Measurements from ENCODE around the gene BUD13.
A peak's percentile ranks its signal among the peaks of the same experiment; 100 is the strongest.

Gene BUD13

DNA sequence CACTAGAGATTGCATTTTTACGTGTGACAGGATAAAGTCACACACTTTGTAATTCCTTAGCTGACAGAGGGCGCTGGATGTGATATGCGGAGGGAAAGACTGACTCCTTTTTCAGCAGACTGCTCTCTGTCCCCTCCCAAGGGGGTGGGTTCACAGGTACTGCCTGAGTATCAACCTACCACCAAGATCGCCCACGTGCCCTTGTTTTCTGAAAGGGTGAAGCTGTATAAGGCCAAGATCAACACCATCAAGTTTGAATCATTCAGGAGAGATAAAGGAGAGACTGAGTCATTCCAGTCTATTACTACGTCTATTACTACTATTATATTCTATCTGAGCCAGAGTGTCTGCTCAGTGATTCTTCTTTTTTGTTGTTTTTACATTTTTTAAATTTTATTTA, 30.7 kb downstream of the BUD13 start:
- DNase-seq: no peak

- DNase-seq: no peak
These were observed 32.0 kb downstream of the BUD13 start for GRCh38 chr11:116740741-116741140.

DNA sequence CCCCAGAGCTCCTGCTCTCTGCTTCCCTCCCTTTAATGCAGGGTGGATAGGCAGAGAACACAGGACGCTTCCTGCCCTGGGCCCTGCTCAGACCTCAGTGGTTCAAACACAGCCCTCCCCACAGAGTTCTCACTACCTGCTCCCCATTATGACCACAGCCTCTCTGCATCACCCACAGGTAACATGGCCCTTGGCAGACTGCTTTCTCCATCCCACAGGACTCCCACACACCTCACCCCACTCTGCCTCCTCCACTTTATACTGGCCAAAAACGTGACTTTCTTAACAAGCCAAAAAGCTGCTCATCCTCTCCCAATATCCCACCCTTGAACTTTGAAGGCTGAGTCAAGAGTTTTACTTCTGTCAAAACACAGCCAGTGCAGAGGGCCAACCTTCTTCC, 33.8 kb downstream of the BUD13 start:
- DNase-seq: no peak

DNA sequence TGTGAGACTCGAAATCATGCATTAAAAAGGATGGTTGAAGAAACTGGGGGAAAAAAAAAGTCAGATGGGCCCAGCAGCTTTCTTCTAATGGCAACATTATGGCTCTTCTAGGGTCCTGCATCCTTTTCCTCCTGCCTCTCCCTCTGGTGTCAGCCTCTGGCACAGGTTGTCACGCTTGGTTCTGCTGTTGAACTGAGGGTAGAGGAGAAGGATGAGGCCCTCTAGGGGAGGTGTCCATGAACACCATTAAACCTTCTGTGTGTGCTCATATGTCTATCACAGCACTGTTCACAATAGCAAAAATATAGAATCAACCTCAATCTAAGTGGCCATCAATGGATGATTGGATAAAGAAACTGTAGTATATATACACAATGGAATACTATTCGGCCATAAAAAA, 36.0 kb downstream of the BUD13 start:
- DNase-seq: no peak

DNA sequence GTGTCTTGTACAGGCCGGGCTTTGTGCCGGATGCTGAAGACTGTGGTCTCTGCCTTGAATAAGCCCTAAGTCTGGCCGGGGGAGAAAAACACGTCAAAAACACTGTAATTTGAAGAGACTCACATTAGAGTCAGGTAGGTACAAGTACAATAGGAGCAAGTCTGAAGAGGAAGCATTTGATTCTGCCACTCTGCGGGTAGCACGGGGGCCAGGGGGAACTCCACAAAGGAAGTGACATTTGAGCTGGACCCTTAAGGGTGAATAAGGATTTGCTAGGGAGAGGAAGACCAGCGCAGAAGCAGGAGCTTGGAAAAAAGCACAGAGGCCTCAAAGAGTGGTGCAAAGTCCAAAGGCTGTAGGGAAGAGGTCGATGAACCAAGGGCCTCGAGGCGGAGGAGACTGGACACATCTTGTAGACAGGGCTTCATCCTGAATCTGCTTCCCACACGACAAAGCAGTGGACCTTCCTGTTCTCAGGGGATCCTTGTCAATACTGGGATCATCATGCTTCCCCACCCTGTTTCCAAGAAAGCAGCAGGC, 38.7 kb downstream of the BUD13 start:
- no peak for DNase-seq

GRCh38 chr11:116733043-116733755, 39.6 kb downstream of the BUD13 start:
- DNase-seq: no peak

GRCh38 chr11:116732271-116733042, 40.3 kb downstream of the BUD13 start:
- peak; percentile 90 for DNase-seq

DNA sequence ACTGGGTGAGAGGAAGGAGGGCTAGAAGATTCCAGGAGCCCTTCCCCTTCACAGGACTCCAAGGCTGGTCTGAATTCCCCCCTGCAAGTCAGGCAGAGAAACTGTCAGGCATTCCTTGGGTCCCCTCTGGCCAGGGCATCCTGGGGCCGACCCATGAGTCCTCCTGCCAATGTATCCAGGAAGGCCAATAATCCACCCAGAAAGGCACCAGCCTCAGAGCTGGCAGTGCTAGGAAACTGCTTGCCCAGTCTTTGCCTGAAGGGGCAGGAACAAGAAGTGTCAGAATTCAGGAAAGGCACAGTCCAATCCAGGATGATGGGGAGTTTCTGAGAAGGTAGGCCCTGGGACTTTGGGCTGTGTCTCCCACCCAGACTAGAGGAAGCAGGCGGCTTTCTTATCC, 41.0 kb downstream of the BUD13 start:
- no peak for DNase-seq

DNA sequence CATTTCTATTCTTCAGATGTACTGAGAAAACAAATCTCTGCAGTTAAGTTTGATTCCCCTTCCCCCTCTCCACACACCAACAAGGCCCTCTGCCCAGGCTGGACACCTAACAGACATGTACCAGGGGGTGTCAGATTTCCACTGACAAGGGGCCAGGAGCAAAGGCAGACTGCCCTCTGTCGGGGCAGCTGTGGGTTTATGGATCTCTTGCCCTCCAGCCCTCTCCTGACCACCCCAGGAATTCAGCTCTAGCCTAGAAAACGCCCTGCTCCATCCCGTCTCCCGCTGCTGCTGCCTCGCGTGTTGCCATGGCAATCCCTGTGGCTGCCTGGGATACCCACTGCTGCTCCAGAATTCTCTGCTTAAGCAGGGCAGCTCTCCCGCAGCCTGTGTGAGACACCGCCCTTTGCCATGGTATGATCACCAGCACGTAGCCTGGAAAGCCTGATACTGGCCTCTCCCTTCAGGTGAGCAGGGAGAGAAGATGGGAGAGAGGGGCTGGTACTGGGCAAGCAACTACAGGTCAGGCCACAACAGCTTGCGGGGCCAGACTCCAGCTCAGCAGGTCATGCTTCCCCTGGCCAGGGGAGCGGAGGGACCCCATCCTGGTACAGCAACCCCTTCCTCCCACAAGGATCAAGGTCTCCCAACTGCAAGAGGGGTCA, 41.6 kb downstream of the BUD13 start:
- peak; percentile 90 for DNase-seq

- DNase-seq: peak; percentile 41
These were observed 42.2 kb downstream of the BUD13 start for GRCh38 chr11:116730601-116731000.

DNA sequence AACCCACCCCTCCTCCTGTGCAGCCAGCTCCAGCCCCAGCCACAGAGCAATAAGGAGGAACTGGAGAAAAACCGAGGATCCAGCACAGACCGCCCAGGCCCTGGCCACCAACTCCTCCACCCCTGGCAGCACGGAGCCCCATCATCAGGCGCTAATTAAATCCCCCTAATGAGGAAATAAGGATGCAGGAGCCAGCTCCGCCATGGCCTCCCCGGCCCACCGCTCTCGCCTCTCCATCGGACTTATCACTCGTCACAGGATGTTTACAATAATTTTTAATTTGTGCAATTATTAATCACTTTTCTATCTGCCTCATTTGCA, 42.6 kb downstream of the BUD13 start:
- no peak for DNase-seq

DNA sequence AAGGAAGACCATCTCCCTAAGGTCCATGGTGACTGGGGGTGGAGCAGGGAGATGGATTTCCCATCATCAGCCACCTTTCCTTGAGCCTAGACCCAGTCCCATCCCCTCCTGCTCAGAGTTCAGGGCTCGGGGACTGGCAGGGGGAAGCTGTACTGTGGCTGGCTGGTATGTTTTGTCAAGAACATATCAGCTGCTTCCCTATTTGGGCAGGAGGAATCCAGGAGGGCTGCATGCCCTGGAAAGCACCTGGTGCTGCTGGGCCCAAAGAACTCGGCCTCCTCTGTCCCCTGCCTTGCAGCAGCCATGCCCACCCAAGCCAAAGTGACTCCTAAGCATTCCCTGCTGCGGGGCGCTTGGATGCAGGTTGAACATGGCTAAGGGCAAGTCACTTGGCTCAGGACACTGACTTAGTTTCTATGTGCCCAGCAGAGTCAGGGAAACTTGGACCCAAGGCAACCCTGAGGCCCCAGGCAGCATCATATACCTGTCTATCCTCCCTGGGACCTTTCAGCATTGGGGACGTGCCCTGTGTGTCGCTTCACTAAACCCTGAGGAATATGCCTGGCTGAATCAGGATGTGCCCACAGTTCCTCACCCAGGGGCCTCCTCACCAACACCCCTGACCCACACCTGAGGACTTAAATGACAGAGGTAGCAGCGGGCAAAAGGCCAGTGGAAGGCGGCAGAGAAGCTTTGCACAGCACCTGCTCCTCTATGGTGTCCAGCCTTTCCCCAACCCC, 43.1 kb downstream of the BUD13 start:
- no peak for DNase-seq

DNA sequence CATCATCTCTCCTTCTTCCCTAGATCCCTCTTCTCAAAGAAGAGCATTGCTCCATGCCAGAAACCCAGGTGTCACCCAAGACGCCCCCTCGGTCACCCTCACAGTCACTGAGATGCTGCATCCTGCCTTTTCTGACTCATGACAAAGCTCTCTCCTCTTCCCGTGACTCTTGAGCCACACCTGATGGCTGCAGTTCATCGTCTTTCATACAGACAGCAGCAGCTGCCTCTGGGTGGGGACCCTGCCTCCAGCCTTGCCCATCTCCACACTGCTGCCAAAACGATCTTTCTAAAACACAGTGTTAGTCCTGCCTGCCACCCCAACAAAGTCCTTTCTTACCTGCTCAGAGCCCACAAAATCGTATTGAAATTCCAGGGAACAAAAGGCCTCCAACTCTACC, 44.8 kb downstream of the BUD13 start:
- DNase-seq: no peak

GRCh38 chr11:116725434-116726221, 47.2 kb downstream of the BUD13 start:
- peak; percentile 57 for DNase-seq

- DNase-seq: no peak
These were observed 48.0 kb downstream of the BUD13 start for GRCh38 chr11:116724813-116725212.

DNA sequence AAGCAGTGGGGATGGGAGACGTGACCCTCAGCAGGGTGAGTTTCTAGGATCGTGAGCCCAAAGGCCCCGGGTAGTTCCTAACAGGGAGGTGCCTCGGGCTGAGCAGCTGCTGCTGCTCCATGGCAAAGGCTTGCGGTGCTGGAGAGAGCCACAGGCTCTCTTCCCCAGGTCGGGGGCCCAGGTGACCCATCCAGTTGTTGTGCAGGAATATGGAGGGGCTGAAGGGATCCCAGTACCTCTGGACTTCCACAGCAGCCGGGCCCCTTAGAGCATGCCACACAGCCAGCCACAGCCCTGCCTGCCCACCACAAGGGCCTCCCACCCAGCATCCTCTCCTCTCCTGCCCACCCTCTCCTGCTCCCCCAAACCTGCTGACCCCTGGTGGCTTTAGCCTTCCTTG, 49.3 kb downstream of the BUD13 start:
- DNase-seq: no peak

DNA sequence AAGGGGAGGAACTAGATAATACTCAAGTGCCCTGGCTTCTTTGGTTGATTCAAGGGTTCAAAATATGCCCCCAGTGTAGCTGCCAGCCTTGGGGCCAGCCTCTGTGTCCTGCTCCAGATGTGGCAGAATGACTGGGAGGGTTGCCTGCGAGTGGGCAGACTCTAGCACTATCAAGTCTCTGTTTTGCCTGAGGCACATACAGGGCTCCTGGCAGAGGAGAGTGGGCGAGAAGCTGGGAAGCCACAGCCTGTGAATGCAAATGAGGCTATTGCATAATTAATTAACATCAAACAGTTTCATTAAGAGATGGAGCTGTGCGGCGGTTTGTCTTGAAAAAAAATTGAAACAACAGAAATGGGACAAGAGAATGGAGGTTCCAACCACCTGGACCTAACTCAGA, 50.8 kb downstream of the BUD13 start:
- no peak for DNase-seq

GRCh38 chr11:116720895-116721294, 51.9 kb downstream of the BUD13 start:
- DNase-seq: no peak

GRCh38 chr11:116718955-116719501, 53.8 kb downstream of the BUD13 start:
- no peak for DNase-seq

- no peak for DNase-seq
These were observed 56.2 kb downstream of the BUD13 start for GRCh38 chr11:116716621-116717020.

DNA sequence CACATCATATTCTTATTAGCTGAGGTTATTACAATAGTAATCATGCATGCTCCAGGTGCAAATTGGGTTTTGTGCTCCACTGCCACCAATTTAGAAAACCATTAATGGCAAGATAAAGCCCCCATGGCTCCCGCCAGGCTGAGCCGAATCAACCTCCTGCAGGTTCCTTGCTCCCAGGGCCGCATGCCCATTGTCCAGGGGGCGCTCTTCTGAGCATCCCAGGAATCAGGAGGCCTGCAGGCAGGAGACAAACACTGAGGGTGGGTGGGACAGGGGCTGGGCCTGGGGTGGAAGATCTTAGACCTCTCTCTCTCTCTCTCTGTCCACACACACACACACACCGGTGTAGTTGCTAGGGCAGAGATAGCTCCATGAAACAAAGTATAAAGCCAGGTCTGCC, 57.4 kb downstream of the BUD13 start:
- DNase-seq: no peak

DNA sequence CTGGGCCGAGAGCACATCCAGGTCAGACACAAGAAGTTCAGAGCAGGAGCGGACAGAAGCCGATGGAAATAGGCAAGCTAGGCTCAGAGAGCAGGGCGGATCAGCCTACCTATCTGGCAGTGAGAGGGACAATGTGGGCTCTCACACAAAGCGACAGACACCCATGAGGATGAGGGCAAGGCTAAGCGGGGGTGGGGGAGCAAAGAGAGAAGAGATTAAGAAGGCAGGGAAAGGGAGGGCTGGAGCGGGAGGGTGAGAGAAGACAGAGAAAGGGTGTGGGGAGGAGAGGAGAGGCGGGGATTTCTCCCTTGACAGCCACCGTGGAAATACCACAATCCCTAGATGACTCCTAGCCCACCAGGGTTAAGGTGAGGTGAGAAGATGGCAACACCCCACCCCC, 57.9 kb downstream of the BUD13 start:
- no peak for DNase-seq
